BJ (cell line): Measurements from ENCODE around the gene PDCD11. TPM values are rescaled to one million over a fixed set of nuclear protein-coding genes. Genes with fewer than 3 reads are reported as not detected.

Experiments
- CTCF ChIA-PET: fragments of 350-600 bp; formaldehyde crosslinking; extraction: SDS; loops from one replicate; lab custom pipeline; 2021; ENCODE audit warnings: antibody characterized with exemption, inconsistent platforms; lab: Yijun Ruan, JAX
- POLR2A ChIA-PET: fragments of 300-600 bp; sonication (Branson Sonifier 250); formaldehyde crosslinking; extraction: SDS; loops from one replicate; lab custom pipeline; 2021; ENCODE audit warnings: antibody characterized with exemption; lab: Charles Lee
- DNase-seq: peaks from one replicate; pipeline ENCODE4 v3.0.0-alpha.2; 2011; ENCODE audit warnings: low read depth
- H3K27me3 ChIP-seq: 2 replicates; pipeline ENCODE4 v1.6.0; 2011; ENCODE audit warnings: low read length; ENCODE audit not compliant: control insufficient read depth, insufficient read depth
- H3K36me3 ChIP-seq: 2 replicates; pipeline ENCODE4 v1.5.1; 2011; ENCODE audit warnings: low read length; ENCODE audit not compliant: control insufficient read depth, insufficient read depth
- H3K4me3 ChIP-seq: 2 replicates; pipeline ENCODE4 v1.5.1; 2011; ENCODE audit warnings: low read depth, mild to moderate bottlenecking, control low read depth, low read length
- CTCF ChIP-seq: IDR thresholded peaks from 2 replicates; pipeline ENCODE4 v1.5.1; 2011; ENCODE audit warnings: low read depth, mild to moderate bottlenecking, control low read depth, inconsistent platforms, low read length, moderate library complexity; ENCODE audit not compliant: insufficient read depth
- polyA plus RNA-seq: library from polyadenylated mRNA; depleted of rRNA; stranded (reverse); fragments of >200 nt; gene quantifications from 2 replicates; pipeline ENCODE4 v1.2.3, GENCODE V29; 2011

PDCD11 gene
- polyA plus RNA-seq, 1 experiment, result 17.0 TPM

- H3K27me3 ChIP-seq, result no peaks in the 10 kb centered on the region
- no peak overlapping the region for H3K4me3 ChIP-seq
- ChIA-PET POLR2A (no interaction called here), CTCF (interaction anchor here (0.6 kb wide), 1 partner anchor 380 kb away, joined by 3 read pairs; no protein-coding TSS in a partner anchor)
- TF ChIP-seq CTCF, result no peak
- DNase-seq, result no peak
- H3K36me3 ChIP-seq, result peaks cover 3% of the 10 kb centered on the region
Measured at GRCh38 chr10:103374263-103374662, 22.2 kb upstream of the PDCD11 start.

DNA sequence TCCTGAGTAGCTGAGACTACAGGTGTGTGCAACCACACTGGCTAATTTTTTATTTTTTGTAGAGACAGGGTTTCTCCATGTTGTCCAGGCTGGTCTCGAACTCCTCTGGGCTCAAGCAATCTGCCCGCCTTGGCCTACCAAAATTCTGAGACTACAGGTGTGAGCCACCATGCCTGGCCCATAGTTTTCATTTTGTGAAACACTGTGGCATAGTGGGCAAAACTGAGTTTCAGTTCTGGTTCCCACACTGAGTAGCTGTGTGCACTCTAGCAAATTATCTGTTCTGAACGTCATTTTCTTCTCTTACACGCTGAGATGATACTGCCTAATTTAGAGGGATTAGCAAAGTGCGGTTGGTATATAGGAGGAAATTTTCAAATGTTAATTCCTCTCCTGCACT, 13.7 kb upstream of the PDCD11 start:
- ChIA-PET CTCF (interaction anchor here (0.7 kb wide), 1 partner anchor 8 kb away, joined by 3 read pairs; no protein-coding TSS in a partner anchor), POLR2A (interaction anchor here (0.7 kb wide), 1 partner anchor 63 kb away, joined by 4 read pairs; no protein-coding TSS in a partner anchor)
- H3K27me3 ChIP-seq, result no peaks in the 10 kb centered on the region
- no peak overlapping the region for H3K4me3 ChIP-seq
- H3K36me3 ChIP-seq, result no peaks in the 10 kb centered on the region; the same call in none of the 2 replicates
- no peak for DNase-seq
- TF ChIP-seq CTCF, result no peak

DNA sequence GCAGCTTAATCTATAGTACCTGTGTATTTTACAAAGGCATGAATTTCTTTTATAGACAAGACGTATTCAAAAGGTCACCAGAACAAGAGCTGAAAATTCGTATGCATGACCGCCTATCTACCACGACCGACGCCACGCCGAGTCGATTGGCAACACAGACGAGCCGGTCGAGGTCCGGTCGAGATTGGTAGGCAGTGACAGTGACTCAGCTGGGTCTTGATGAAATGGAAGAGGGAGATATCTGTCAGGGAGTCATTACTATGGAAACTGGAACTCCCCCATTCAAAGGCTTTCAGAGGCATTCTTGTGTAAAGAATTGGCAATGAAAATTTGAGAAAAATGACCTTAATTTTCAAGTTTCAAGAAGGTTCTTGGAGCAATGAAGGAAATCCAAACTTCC, 2.2 kb upstream of the PDCD11 start:
- Histone ChIP-seq H3K4me3 (no peak overlapping the region), H3K27me3 (no peaks in the 10 kb centered on the region), H3K36me3 (peaks cover 8% of the 10 kb centered on the region)
- no peak for DNase-seq
- no peak for TF ChIP-seq CTCF
- POLR2A ChIA-PET, result no interaction called here
- CTCF ChIA-PET, result interaction anchor here (0.6 kb wide), 1 partner anchor 18 kb away, joined by 3 read pairs; no protein-coding TSS in a partner anchor

GRCh38 chr10:103395754-103396066, 716 bp upstream of the PDCD11 start:
- peak overlapping the region; percentile 92 for H3K4me3 ChIP-seq
- no peak for TF ChIP-seq CTCF
- DNase-seq, result no peak
- CTCF ChIA-PET, result interaction anchor here (0.7 to 1.7 kb wide), 3 partner anchors 11 to 110 kb away, joined by 3 to 5 read pairs (median 4); no protein-coding TSS in a partner anchor
- no peaks in the 10 kb centered on the region for H3K27me3 ChIP-seq
- H3K36me3 ChIP-seq, result peaks cover 4% of the 10 kb centered on the region
- POLR2A ChIA-PET, result no interaction called here

DNA sequence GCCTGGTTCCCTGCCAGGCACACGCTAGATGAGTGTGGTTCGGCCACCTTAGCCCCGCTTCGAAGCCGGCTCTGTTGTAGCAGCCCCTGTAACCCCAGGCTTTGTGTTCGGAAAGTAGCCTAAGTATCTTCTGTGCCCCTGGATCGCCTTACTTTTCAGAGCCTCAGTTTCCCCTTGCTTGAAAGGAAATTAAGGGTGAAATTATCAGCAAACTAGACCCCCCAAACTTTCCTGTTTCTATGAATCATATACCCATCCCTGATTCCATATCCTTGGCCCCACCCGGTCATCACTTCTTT, 312 bp downstream of the PDCD11 start:
- peaks cover 5% of the 10 kb centered on the region for H3K36me3 ChIP-seq
- H3K27me3 ChIP-seq, result no peaks in the 10 kb centered on the region
- H3K4me3 ChIP-seq, result peak overlapping the region; percentile 92
- POLR2A ChIA-PET, result no interaction called here
- no peak for TF ChIP-seq CTCF
- CTCF ChIA-PET, result interaction anchor here (1.2 to 2.1 kb wide), 3 partner anchors 20 to 89 kb away, joined by 3 to 8 read pairs (median 4); no protein-coding TSS in a partner anchor
- DNase-seq, result no peak
